ENCODE measurements around the gene ACP5.

GRCh38 chr19:11620553-11620952 is 43.1 kb upstream of the ACP5 start:
- TF ChIP-seq TAF1 (IDR thresholded peaks at IDR 0.05; ENCODE audit: low read depth) = no peak
- no peak for TF ChIP-seq CTCF (IDR thresholded peaks at IDR 0.05; ENCODE audit: poor library complexity, severe bottlenecking)
- TF ChIP-seq MXI1 (conservative IDR thresholded peaks at IDR 0.05; ENCODE audit: poor library complexity, severe bottlenecking) = no peak
